CD4-positive, CD25-positive, alpha-beta regulatory T cell (primary cell): ENCODE measurements around the gene GTPBP4. TPM values are rescaled to one million over a fixed set of nuclear protein-coding genes. Genes with fewer than 3 reads are reported as not detected.
A peak's percentile ranks its signal among the peaks of the same experiment; 100 is the strongest.

Source experiments
- ATAC-seq, 2 donors: fragments of 150-1000 bp; cut with Tn5 transposase; one replicate each; pipeline ENCODE4 v1.10.0; 2021; ENCODE audit warnings: low read depth in 2 of 2, moderate number of reproducible peaks in 2 of 2, moderate library complexity in 1 of 2
- DNase-seq, 3 donors: peaks; one replicate each; pipeline versions ENCODE4 v3.0.0 to v3.0.0-alpha.2; 2012 to 2022; ENCODE audit warnings: mixed read lengths in 1 of 3
- H3K27ac ChIP-seq: one replicate; pipeline ENCODE4 v1.7.0; 2013; ENCODE audit warnings: mild to moderate bottlenecking, low read length; ENCODE audit not compliant: insufficient read depth, poor library complexity, severe bottlenecking
- H3K27me3 ChIP-seq: one replicate; pipeline ENCODE4 v1.7.0; 2013; ENCODE audit warnings: low read length; ENCODE audit not compliant: control insufficient read depth, insufficient read depth
- H3K36me3 ChIP-seq: one replicate; pipeline ENCODE4 v1.7.0; 2013; ENCODE audit warnings: mild to moderate bottlenecking, low read length, moderate library complexity; ENCODE audit not compliant: control insufficient read depth, insufficient read depth
- H3K4me1 ChIP-seq: 2 replicates; pipeline ENCODE4 v1.7.0; 2013; ENCODE audit warnings: mild to moderate bottlenecking, low read length; ENCODE audit not compliant: insufficient read depth, control insufficient read depth, poor library complexity, severe bottlenecking
- H3K4me3 ChIP-seq: one replicate; pipeline ENCODE4 v1.7.0; 2013; ENCODE audit warnings: low read depth, mild to moderate bottlenecking, low read length, moderate library complexity
- H3K9me3 ChIP-seq, 2 experiments: 1 replicate in 1 of 2; 2 replicates in 1 of 2; pipeline ENCODE4 v1.7.0; 2013; ENCODE audit warnings: low read length in 2 of 2, mild to moderate bottlenecking in 1 of 2, moderate library complexity in 1 of 2; ENCODE audit not compliant: control insufficient read depth in 2 of 2
- H3K27ac Mint-ChIP-seq, 3 donors: one replicate each; pipeline ENCODE4 v1.8.0; 2020 to 2022; ENCODE audit warnings: mild to moderate bottlenecking in 3 of 3, mixed read lengths in 3 of 3, moderate library complexity in 2 of 3
- H3K27me3 Mint-ChIP-seq: one replicate; pipeline ENCODE4 v1.8.0; 2022; ENCODE audit warnings: mild to moderate bottlenecking, mixed read lengths
- H3K36me3 Mint-ChIP-seq: one replicate; pipeline ENCODE4 v1.8.0; 2020; ENCODE audit warnings: mixed read lengths
- H3K4me1 Mint-ChIP-seq, 4 donors: one replicate each; pipeline ENCODE4 v1.8.0; 2020 to 2022; ENCODE audit warnings: mixed read lengths in 4 of 4, mild to moderate bottlenecking in 1 of 4
- H3K4me3 Mint-ChIP-seq, 4 donors: one replicate each; pipeline ENCODE4 v1.8.0; 2020 to 2022; ENCODE audit warnings: mild to moderate bottlenecking in 4 of 4, mixed read lengths in 4 of 4, moderate library complexity in 3 of 4
- H3K9me3 Mint-ChIP-seq, 7 donors: one replicate each; pipeline ENCODE4 v1.8.0; 2020 to 2022; ENCODE audit warnings: mixed read lengths in 7 of 7, mild to moderate bottlenecking in 3 of 7, moderate library complexity in 2 of 7
- polyA plus RNA-seq, 4 donors: library from polyadenylated mRNA; unstranded; fragments of 300-500 nt; fragmentation: Illumina TruSeq; gene quantifications; one replicate each; pipeline ENCODE4 v1.2.3, GENCODE V29; 2021
- total RNA-seq: library from RNA; stranded (reverse); gene quantifications from one replicate; pipeline ENCODE4 v1.2.3, GENCODE V29; 2022

Gene GTPBP4
- total and polyA plus RNA-seq, 5 donors from 2014 or later: 15.9 to 50.7 (median 20.7) TPM

- peak overlapping the region in 1 of 3 donors; percentile 38 for H3K27ac Mint-ChIP-seq
- DNase-seq (no peak), ATAC-seq (no peak)
- no peaks in the 10 kb centered on the region for H3K4me1 ChIP-seq
- H3K9me3 Mint-ChIP-seq: peaks cover 0 to 8% (median 0%) of the 10 kb centered on the region in 7 donors
- no peaks in the 10 kb centered on the region for H3K36me3 ChIP-seq
- peaks cover 11% of the 10 kb centered on the region for H3K27me3 Mint-ChIP-seq
- H3K27me3 ChIP-seq: peaks cover 5% of the 10 kb centered on the region
- H3K4me3 ChIP-seq: no peak overlapping the region
- H3K9me3 ChIP-seq: no peaks in the 10 kb centered on the region
- H3K4me3 Mint-ChIP-seq: no peak overlapping the region
- H3K4me1 Mint-ChIP-seq: peaks cover 3 to 12% (median 8%) of the 10 kb centered on the region in 4 donors
- no peak overlapping the region for H3K27ac ChIP-seq
- no peaks in the 10 kb centered on the region for H3K36me3 Mint-ChIP-seq
Measured at GRCh38 chr10:969473-970150, 18.6 kb upstream of the GTPBP4 start.

- H3K4me1 ChIP-seq: no peaks in the 10 kb centered on the region
- Mint-ChIP-seq H3K36me3 (no peaks in the 10 kb centered on the region), H3K4me3 (no peak overlapping the region), H3K27me3 (peaks cover 11% of the 10 kb centered on the region), H3K9me3 (peaks cover 0 to 8% (median 1%) of the 10 kb centered on the region in 7 donors), H3K4me1 (peaks cover 3 to 12% (median 6%) of the 10 kb centered on the region in 4 donors), H3K27ac (no peak overlapping the region)
- no peak overlapping the region for H3K4me3 ChIP-seq
- peaks cover 5% of the 10 kb centered on the region for H3K27me3 ChIP-seq
- ATAC-seq (no peak), DNase-seq (no peak)
- H3K27ac ChIP-seq: no peak overlapping the region
- H3K36me3 ChIP-seq: no peaks in the 10 kb centered on the region
- no peaks in the 10 kb centered on the region for H3K9me3 ChIP-seq
Measured at GRCh38 chr10:970311-971149, 17.7 kb upstream of the GTPBP4 start.

- DNase-seq (no peak), ATAC-seq (no peak)
- Mint-ChIP-seq H3K9me3 (peaks cover 0 to 8% (median 1%) of the 10 kb centered on the region in 7 donors), H3K27me3 (peaks cover 11% of the 10 kb centered on the region), H3K4me1 (peaks cover 3 to 12% (median 5%) of the 10 kb centered on the region in 4 donors), H3K27ac (no peak overlapping the region), H3K36me3 (no peaks in the 10 kb centered on the region), H3K4me3 (no peak overlapping the region)
- H3K4me3 ChIP-seq: no peak overlapping the region
- no peaks in the 10 kb centered on the region for H3K9me3 ChIP-seq
- H3K36me3 ChIP-seq: no peaks in the 10 kb centered on the region
- peaks cover 5% of the 10 kb centered on the region for H3K27me3 ChIP-seq
- H3K4me1 ChIP-seq: no peaks in the 10 kb centered on the region
- no peak overlapping the region for H3K27ac ChIP-seq
Measured at GRCh38 chr10:971150-971542, 17.1 kb upstream of the GTPBP4 start.

GRCh38 chr10:971613-972012 is 16.6 kb upstream of the GTPBP4 start:
- Histone ChIP-seq H3K27ac (no peak overlapping the region), H3K4me1 (no peaks in the 10 kb centered on the region), H3K4me3 (no peak overlapping the region), H3K27me3 (peaks cover 5% of the 10 kb centered on the region), H3K36me3 (no peaks in the 10 kb centered on the region), H3K9me3 (no peaks in the 10 kb centered on the region)
- no peak for DNase-seq
- peaks cover 3 to 12% (median 5%) of the 10 kb centered on the region in 4 donors for H3K4me1 Mint-ChIP-seq
- no peak for ATAC-seq
- no peak overlapping the region for H3K27ac Mint-ChIP-seq
- H3K9me3 Mint-ChIP-seq: peaks cover 0 to 10% (median 2%) of the 10 kb centered on the region in 7 donors
- no peak overlapping the region for H3K4me3 Mint-ChIP-seq
- H3K36me3 Mint-ChIP-seq: no peaks in the 10 kb centered on the region
- peaks cover 11% of the 10 kb centered on the region for H3K27me3 Mint-ChIP-seq

- ATAC-seq (no peak), DNase-seq (no peak)
- Mint-ChIP-seq H3K36me3 (no peaks in the 10 kb centered on the region), H3K4me3 (no peak overlapping the region), H3K9me3 (peaks cover 1 to 14% (median 4%) of the 10 kb centered on the region in 7 donors), H3K27ac (no peak overlapping the region), H3K27me3 (peaks cover 11% of the 10 kb centered on the region), H3K4me1 (peaks cover 0 to 4% (median 0%) of the 10 kb centered on the region in 4 donors)
- no peaks in the 10 kb centered on the region for H3K4me1 ChIP-seq
- H3K27me3 ChIP-seq: peaks cover 5% of the 10 kb centered on the region
- no peaks in the 10 kb centered on the region for H3K36me3 ChIP-seq
- H3K27ac ChIP-seq: no peak overlapping the region
- no peaks in the 10 kb centered on the region for H3K9me3 ChIP-seq
- no peak overlapping the region for H3K4me3 ChIP-seq
Measured at GRCh38 chr10:972763-973162, 15.5 kb upstream of the GTPBP4 start.

GRCh38 chr10:974038-974784 is 14.0 kb upstream of the GTPBP4 start:
- peaks cover 1 to 18% (median 8%) of the 10 kb centered on the region in 7 donors for H3K9me3 Mint-ChIP-seq
- peaks cover 5% of the 10 kb centered on the region for H3K27me3 ChIP-seq
- no peak for DNase-seq

GRCh38 chr10:974785-975074 is 13.5 kb upstream of the GTPBP4 start:
- H3K27me3 Mint-ChIP-seq: peaks cover 11% of the 10 kb centered on the region
- ATAC-seq: no peak
- no peak overlapping the region for H3K27ac ChIP-seq

More at GRCh38 chr10:974038-974784, 14.0 kb upstream of the GTPBP4 start:
- Histone ChIP-seq H3K4me3 (no peak overlapping the region), H3K4me1 (no peaks in the 10 kb centered on the region), H3K36me3 (no peaks in the 10 kb centered on the region), H3K27ac (no peak overlapping the region), H3K9me3 (peaks cover 6 to 7% of the 10 kb centered on the region in 2 experiments)
- peaks cover 11% of the 10 kb centered on the region for H3K27me3 Mint-ChIP-seq
- ATAC-seq: no peak
- no peaks in the 10 kb centered on the region for H3K36me3 Mint-ChIP-seq
- H3K27ac Mint-ChIP-seq: no peak overlapping the region
- no peaks in the 10 kb centered on the region for H3K4me1 Mint-ChIP-seq
- H3K4me3 Mint-ChIP-seq: no peak overlapping the region

More at GRCh38 chr10:974785-975074, 13.5 kb upstream of the GTPBP4 start:
- Histone ChIP-seq H3K4me3 (no peak overlapping the region), H3K4me1 (no peaks in the 10 kb centered on the region), H3K9me3 (peaks cover 10% of the 10 kb centered on the region in 2 experiments), H3K36me3 (no peaks in the 10 kb centered on the region), H3K27me3 (peaks cover 5% of the 10 kb centered on the region)
- DNase-seq: no peak
- Mint-ChIP-seq H3K27ac (no peak overlapping the region), H3K4me1 (no peaks in the 10 kb centered on the region), H3K4me3 (no peak overlapping the region), H3K36me3 (no peaks in the 10 kb centered on the region), H3K9me3 (peaks cover 1 to 19% (median 8%) of the 10 kb centered on the region in 7 donors)
